Choroid plexus epithelial cell (primary cell): Measurements from ENCODE around the gene SCUBE3.
A peak's percentile ranks its signal among the peaks of the same experiment; 100 is the strongest.

Experiments
- DNase-seq: peaks from one replicate; pipeline ENCODE4 v3.0.0-alpha.2; 2010; ENCODE audit warnings: low read depth
- H3K4me3 ChIP-seq: 2 replicates; pipeline ENCODE4 v1.5.1; 2011; ENCODE audit warnings: low read depth, mild to moderate bottlenecking, control low read depth, low read length, moderate library complexity
- TF ChIP-seq, protein P1 (sequence below): conservative IDR thresholded peaks from 2 replicates; pipeline ENCODE4 v1.5.1; 2011; ENCODE audit warnings: low read depth, mild to moderate bottlenecking, control low read depth, inconsistent platforms, low read length, moderate library complexity

The SCUBE3 gene

DNA sequence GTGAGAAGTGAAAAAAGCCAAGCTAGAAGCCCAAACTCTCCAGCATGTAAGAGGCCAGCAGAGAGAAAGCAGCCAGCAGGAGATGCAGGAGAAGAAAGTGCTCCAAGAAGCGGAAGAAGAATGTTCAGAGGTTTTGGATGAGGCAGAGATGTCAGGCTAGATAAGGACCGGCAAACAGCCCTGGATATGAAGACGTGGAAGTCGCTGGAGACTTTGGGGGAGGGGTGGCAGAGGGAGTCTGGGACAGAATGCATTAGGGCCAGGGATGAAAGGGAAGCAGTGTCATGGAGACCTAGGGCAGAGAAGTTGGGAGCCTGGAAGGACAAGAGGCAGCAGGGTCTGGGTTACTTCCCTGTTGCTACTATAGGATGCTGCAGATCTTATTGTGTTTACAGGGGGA, 5.3 kb upstream of the SCUBE3 start:
- TF ChIP-seq, protein P1, sequence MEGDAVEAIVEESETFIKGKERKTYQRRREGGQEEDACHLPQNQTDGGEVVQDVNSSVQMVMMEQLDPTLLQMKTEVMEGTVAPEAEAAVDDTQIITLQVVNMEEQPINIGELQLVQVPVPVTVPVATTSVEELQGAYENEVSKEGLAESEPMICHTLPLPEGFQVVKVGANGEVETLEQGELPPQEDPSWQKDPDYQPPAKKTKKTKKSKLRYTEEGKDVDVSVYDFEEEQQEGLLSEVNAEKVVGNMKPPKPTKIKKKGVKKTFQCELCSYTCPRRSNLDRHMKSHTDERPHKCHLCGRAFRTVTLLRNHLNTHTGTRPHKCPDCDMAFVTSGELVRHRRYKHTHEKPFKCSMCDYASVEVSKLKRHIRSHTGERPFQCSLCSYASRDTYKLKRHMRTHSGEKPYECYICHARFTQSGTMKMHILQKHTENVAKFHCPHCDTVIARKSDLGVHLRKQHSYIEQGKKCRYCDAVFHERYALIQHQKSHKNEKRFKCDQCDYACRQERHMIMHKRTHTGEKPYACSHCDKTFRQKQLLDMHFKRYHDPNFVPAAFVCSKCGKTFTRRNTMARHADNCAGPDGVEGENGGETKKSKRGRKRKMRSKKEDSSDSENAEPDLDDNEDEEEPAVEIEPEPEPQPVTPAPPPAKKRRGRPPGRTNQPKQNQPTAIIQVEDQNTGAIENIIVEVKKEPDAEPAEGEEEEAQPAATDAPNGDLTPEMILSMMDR, result no peak
- H3K4me3 ChIP-seq, result no peak overlapping the region

DNA sequence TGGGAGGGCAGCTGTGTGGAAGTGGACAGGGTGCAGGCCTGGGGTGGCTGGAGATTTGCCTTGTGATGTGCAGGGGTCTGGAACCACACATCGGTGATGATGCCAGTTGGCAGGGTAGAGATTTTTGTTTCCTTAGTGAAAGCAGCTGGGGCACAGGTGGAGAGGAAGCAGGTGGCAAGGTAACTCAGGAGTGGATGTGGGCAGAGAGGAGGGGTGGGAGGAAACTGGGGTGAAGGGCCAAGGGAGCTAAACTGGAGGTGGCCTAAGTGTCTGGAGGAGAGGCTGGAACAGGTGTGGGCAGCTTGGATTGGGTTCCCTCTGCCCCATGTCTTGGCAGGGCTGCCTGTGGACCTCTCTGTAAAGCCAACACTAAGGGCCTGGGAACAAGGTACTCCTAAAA, 4.7 kb upstream of the SCUBE3 start:
- H3K4me3 ChIP-seq, result no peak overlapping the region
- TF ChIP-seq, protein P1, result no peak
- DNase-seq, result no peak

More for the DNA sequence above, 5.3 kb upstream of the SCUBE3 start:
- no peak for DNase-seq

DNA sequence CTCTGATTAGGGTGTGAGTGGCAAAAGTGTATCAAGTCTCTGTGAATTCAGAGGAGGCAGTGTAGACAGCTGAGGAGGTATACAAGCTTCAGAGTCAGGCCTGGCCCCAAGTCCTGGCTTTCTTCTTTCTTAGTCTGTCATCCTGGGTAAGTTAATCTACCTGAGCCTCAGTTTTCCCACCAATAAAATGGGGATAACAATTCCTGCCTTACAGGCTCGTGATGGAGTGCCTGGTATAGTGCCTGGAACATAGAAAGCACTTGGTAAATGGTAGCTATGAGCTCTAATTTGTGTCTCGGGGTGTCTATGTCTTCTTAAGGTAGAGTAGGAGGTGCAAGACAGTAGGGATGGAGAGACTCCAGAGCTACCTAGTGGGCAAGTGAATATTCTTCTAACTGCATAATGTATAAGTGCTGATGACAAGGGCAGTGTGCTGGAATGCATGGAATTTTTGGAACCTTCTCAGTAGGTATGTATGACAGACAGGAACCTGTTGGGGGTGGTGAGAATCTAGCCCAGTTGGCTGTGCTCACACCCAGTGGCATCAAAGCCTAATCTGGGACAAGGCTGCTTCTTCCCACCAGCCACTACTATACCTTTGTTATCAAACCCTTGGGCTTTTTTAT, 4.0 kb upstream of the SCUBE3 start:
- DNase-seq, result no peak
- TF ChIP-seq, protein P1, result no peak
- H3K4me3 ChIP-seq, result no peak overlapping the region

DNA sequence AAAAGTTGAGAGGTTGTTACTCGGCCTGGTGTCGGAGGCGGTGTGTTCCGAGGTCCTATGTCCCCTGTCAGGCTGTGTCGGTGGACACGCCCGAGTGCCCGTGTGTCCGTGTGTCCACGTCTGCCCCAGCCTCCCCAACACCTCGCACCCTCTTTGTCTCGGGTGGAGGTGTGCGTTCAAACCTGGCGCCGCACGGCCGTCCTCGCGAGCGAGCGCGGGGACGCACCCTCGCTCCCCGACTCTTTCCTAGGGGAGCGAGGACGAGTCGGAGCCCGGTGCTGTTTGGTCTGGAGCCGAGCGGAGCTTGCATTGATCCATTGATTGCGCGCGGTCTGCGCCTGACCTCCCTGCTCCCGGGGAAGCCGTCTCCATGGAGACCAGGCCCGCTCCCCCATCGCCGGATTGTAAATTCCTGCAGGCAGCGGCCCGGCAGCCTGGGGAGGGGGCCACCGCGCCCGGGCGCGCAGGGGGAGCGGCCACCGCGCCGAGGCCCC, 411 bp upstream of the SCUBE3 start:
- H3K4me3 ChIP-seq, result peak overlapping the region; percentile 60
- no peak for DNase-seq
- TF ChIP-seq, protein P1, result no peak

DNA sequence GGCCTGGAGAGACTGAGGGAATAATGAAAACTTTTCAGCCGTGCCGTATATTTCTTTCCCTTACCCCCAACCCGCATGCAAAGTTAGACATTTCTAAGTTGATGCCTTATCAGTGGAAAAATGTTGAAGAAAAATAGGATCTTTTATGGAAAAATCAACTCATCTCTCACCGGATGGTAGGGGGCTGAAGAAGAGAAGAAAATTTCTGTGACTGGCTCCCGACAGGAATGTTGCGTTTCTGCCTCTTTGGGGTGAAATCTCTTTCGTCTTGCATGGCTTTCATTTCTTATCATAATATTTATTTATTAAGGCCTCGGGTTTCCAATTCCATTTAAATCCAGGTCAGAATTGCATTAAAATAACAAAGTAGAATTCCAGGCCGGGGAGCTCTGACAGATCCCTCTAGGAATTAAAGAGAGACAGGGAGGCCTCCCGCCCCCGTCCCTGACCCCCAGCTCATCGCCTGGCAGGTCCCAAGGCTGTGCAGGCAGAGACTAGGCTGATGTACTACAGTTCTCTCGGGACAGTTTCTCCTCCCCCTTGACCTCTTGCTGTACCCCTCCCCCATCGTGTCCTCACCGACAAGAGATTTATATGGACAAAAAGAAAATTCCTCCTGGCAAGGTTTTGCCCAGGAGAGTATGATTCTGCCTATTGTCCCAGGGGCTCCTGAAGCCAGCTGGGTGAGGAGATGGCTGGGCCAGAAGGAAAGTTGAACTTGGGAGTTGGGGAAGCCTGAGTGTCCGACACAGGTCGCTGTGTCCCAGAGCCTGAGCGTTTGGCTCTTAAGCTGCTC, 1.3 kb downstream of the SCUBE3 start:
- DNase-seq, result no peak
- H3K4me3 ChIP-seq, result peak overlapping the region; percentile 60
- TF ChIP-seq, protein P1, result no peak

DNA sequence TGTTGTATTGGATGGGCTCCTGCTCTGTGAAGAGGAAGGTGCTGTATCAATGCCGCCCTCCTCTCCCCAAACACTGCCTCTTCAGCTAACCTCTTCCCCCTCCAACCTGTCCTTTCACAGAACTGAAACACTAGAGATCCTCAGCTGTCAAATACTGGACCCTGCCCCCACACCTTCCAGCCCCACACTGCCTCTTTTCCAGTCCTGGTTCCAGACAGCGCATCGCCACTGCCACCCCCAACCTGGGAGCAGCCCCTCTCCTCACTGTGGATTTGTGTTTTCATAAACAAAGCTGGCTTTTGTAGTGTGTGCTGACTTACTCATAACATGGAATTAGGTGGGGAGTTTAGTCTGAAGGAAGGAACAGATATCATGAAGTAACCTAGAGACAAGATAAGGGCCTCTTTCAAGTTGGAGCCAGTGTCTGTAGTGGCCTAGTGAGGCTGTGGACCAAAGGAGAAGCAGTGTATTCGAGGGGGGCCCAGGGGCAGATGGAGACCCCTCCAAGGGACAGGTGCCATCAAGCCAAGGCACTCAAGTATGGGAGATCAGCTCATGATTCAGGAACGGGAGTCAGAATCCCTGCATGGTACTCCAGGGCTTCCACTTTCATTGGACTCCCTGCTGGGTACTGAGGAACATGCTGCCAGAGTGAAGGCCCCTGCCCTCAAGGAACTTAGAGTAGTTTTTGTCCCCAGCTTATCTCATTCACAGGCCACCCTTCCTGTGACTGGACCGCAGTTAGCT, 2.1 kb downstream of the SCUBE3 start:
- TF ChIP-seq, protein P1, result no peak
- no peak overlapping the region for H3K4me3 ChIP-seq
- DNase-seq, result no peak
